CD4-positive, alpha-beta T cell treated with Interleukin-17A for 4 hours (primary cell): ENCODE measurements around the gene SLC37A1.
"Not testable (repeated sequence)": the region's sequence is repeated elsewhere in the genome, so short reads cannot be mapped to it uniquely, and the experiment has no call there.

ENCODE experiments used
- DNase-seq: peaks from one replicate; pipeline ENCODE4 v3.0.0-alpha.2; 2020; ENCODE audit warnings: mixed read lengths

The SLC37A1 gene

DNA sequence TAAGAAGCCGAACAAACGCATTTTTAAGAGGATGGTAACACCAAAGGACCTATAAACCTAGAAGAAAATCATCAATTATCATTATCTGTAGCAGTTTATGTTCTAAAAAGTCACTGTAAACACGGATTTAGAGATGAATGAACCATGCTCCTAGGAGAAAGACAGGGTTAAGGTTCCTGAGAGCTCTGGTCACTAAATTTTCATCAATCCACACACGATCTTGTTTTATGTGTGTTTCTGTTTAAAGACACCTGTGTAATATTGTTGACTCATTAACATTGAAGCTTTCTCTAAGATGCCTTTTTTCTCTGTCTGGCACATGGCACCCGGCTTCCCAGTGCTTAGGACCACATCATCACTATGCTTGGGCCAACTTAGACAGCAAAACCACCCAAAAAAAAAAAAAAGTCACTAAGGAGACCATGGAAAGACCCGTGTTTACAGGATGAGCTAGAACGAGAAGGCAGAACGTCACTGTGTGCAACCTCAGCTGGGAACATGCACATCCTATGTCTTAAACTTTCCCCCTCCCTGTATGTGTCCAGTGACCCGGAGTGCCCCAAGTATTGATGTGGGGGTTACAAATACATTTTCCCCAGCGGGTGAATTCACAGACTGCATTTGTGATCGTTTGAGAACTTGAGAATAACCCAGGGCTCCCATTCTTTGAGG, 84.0 kb downstream of the SLC37A1 start:
- no peak for DNase-seq

GRCh38 chr21:42598159-42598735, 84.6 kb downstream of the SLC37A1 start:
- DNase-seq: no peak

GRCh38 chr21:42599486-42599885, 85.8 kb downstream of the SLC37A1 start:
- no peak for DNase-seq

GRCh38 chr21:42599962-42600361, 86.3 kb downstream of the SLC37A1 start:
- no peak for DNase-seq

GRCh38 chr21:42601656-42602055, 88.0 kb downstream of the SLC37A1 start:
- no peak for DNase-seq

DNA sequence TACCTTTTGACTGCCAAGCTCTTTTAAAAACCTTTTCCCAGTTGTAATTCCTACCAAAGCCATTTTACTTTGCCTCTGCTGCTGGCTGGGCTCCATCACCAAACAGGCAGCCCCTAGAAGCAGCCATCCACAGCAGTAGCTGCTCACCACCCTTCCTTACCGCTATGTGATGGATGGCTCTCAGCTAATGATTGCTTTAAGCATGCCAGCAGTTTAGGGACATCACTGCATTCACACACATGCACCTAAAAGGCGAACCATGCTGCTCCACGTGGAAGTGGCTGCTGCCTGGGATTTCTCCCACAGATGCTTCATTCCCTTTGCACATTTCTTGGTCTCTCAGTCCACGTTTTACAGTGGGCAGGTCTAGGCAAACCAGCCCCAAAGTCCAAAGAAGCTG, 93.5 kb downstream of the SLC37A1 start:
- DNase-seq: no peak

- DNase-seq: no peak
Measured at GRCh38 chr21:42607525-42608102, 94.0 kb downstream of the SLC37A1 start.

GRCh38 chr21:42608446-42608845, 94.8 kb downstream of the SLC37A1 start:
- DNase-seq: no peak

DNA sequence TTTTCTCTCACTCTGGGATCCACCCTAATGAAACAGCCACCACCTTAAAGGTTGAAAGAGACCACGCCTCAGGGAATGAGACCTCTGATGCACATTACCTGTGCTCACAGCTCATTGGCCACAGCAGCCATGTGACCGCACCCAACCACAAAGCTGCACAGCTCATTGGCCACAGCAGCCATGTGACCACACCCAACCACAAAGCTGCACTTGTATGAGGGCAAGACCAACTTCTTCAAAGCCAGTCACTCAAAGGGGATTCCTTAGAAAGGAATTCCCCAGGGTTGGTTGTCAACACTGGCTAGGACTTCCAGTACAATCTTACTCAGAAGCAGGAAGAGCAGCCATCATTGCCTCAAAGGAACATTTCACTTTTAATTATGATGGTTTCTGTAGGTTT, 96.2 kb downstream of the SLC37A1 start:
- no peak for DNase-seq

DNA sequence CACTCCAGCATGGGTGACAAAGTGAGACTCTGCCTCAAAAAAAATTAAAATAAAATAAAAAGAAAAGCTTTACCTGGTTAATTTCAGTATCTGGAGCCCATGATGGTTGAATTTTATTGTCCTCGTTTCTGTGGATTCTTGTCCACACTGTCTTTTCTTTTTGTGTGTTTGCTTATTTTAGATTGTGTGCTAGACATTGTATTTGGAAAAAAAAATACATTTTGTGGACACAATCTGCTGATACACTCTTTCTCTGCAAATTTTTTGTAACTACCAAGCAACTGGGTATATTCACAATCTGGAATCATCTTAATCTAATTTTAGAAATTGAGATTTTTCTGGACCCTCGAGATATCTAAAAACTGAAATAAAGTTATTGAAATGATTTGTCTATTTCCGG, 98.2 kb downstream of the SLC37A1 start:
- no peak for DNase-seq

- no peak for DNase-seq
Measured at GRCh38 chr21:42612390-42612789, 98.7 kb downstream of the SLC37A1 start.

DNA sequence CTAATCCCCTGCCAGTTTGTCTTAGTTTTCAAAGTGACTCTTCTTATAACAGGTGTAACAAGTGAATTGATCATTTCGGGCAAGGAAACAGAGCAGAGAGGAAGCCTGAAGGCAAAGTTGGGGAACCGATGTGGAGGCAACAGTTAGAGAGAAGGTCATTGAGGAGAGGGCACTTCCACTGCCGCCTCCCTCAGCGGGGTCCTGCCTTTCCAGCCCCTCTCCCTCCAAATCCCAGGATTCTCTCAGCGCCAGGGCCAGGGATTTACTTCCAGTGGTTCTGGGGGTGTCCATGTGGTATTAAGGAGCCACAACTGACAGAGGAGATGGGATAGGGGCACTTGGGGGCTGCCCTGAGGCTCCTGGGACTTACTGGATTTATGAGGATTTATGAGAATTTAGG, 100.1 kb downstream of the SLC37A1 start:
- no peak for DNase-seq

DNA sequence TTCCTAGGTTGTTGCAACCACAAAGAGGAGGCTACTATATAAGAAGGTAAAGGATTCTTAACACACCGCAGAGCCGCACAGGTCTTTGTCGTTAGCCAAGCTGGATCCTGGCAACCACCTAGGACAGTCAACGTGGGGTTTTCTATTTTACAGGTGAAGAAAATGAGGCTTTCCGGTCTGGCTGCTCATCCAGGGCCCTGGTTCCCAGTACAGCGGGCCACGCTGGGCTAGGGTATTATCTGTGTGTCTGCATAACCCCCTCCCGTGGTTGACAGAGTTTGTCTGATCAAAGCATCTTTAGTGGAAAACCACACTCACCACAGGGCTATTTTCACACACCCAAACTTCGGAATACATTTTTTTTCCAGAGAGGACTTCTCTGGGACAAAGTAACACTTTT, 100.7 kb downstream of the SLC37A1 start:
- peak; percentile 66 for DNase-seq

GRCh38 chr21:42614811-42615351, 101.2 kb downstream of the SLC37A1 start:
- DNase-seq: peak; percentile 69

DNA sequence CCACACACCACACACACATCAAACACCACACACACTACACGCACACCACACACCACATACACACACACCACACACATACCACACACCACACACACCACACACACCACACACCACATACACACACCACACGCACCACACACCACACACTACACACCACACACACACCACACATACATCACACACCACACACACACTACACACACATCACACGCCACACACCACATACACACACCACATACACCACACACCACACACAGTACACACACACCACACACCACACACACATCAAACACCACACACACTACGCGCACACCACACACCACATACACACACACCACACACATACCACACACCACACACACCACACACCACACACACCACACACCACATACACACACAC, 101.7 kb downstream of the SLC37A1 start:
- DNase-seq: not testable (repeated sequence)

GRCh38 chr21:42615924-42616323, 102.3 kb downstream of the SLC37A1 start:
- DNase-seq: no peak

DNA sequence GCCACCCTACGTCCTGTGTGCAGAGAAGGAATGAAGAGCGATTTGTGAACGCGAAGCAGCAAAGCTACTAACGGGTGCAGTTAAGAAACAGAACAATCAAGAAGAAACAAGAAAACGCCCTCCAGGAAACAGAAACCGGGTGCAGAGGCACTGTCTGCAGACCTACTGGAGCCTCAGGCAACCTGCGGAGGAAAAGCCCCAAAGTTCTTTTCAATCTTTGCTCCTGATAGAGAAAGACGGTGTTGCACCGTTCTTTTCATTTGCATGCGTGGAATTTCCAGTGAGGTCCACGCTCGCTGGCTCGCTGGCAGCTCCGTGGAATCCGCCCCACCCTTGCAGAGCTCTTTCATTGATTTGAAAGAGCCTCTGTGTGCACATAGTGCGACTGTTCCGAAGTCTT, 102.8 kb downstream of the SLC37A1 start:
- peak; percentile 63 for DNase-seq

- no peak for DNase-seq
Measured at GRCh38 chr21:42616941-42617340, 103.3 kb downstream of the SLC37A1 start.

GRCh38 chr21:42617486-42617885, 103.8 kb downstream of the SLC37A1 start:
- no peak for DNase-seq

GRCh38 chr21:42618707-42619102, 105.1 kb downstream of the SLC37A1 start:
- DNase-seq: no peak

GRCh38 chr21:42619166-42619565, 105.5 kb downstream of the SLC37A1 start:
- DNase-seq: no peak

- DNase-seq: no peak
Measured at GRCh38 chr21:42619841-42620240, 106.2 kb downstream of the SLC37A1 start.

GRCh38 chr21:42621166-42621818, 107.6 kb downstream of the SLC37A1 start:
- DNase-seq: no peak

- DNase-seq: no peak
Measured at GRCh38 chr21:42621819-42622177, 108.1 kb downstream of the SLC37A1 start.
